ENCODE results near the gene GRM7.

DNA sequence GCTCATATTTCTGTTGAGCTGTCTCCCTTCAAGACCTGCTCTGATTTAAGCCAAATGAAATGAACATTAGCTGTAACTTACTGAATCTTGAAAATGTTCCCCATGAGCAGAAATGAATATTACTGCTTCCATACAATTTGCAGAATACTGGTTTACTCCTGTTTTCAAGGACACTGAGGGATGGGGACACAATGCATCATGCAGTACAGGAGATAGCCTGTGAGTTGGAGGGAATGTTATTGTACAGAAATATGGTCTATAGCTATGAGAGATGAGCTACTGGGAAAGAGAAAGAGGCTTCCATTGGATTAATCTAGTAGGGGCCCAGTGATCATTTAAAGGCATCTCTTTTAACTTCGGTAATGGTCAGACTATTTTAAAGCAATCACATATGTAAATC is 798.2 kb downstream of the GRM7 start:
- TF ChIP-seq, protein P1, sequence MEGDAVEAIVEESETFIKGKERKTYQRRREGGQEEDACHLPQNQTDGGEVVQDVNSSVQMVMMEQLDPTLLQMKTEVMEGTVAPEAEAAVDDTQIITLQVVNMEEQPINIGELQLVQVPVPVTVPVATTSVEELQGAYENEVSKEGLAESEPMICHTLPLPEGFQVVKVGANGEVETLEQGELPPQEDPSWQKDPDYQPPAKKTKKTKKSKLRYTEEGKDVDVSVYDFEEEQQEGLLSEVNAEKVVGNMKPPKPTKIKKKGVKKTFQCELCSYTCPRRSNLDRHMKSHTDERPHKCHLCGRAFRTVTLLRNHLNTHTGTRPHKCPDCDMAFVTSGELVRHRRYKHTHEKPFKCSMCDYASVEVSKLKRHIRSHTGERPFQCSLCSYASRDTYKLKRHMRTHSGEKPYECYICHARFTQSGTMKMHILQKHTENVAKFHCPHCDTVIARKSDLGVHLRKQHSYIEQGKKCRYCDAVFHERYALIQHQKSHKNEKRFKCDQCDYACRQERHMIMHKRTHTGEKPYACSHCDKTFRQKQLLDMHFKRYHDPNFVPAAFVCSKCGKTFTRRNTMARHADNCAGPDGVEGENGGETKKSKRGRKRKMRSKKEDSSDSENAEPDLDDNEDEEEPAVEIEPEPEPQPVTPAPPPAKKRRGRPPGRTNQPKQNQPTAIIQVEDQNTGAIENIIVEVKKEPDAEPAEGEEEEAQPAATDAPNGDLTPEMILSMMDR (IDR thresholded peaks at IDR 0.05): no peak
- TF ChIP-seq POLR2A (IDR thresholded peaks at IDR 0.05) (no peak), POLR2AphosphoS5 (IDR thresholded peaks at IDR 0.05) (no peak), EP300 (IDR thresholded peaks at IDR 0.05) (no peak)
